GM19455 (cell line): Measurements from ENCODE around the gene FAM151B.

Experiments
- ATAC-seq: cut with Tn5 transposase; IDR thresholded peaks from one replicate; pipeline ENCODE4 v1.9.1; 2021; ENCODE audit not compliant: unreplicated experiment

Gene FAM151B

DNA sequence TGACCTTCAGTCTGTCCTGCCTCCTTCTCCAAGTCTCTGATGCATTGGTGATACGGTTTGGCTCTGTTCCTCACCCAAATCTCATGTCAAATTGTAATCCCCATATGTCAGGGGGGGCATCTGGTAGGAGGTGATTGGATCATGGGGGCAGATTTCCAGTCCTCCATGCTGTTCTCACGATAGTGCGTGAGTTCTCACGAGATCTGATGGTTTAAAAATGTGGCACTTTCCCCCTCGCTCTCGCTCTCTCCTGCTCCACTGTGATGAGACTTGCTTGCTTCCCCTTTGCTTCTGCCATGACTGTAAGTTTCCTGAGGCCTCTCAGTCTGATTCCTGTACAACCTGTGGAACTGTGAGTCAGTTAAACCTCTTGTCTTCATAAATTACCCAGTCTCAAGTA lies 96.9 kb downstream of the FAM151B start:
- no peak for ATAC-seq

DNA sequence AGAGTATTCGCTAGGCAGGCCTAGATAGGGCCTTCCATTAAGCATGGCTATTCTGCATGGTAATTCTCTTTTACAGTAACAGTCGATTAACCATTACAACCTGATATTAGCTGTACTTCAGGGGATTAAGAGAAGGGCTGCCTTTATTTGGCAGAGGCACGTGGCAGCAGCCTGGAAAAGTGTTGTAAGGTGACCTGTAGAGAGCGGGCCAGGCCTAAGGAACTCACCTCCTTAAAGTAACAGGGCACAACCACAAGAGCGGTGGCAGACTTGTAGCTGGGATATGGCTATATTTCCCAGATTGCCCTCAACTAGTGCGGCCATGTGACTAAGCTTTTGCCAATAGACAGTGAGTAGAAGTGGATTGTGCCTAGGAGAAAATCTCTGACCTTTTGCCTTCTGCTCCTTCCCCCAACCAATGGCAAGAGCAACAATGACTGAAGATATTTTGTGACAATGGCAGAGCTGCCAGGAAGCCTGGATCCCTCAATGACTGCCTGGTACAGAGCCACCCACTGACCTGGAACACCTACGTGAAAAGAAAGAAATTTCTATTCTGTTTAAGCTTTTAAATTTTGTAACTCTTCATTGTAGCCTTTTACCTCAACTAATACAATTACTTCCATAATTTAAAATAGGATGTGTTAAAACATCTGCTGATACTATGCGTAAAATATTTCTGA lies 101.1 kb downstream of the FAM151B start:
- no peak for ATAC-seq

DNA sequence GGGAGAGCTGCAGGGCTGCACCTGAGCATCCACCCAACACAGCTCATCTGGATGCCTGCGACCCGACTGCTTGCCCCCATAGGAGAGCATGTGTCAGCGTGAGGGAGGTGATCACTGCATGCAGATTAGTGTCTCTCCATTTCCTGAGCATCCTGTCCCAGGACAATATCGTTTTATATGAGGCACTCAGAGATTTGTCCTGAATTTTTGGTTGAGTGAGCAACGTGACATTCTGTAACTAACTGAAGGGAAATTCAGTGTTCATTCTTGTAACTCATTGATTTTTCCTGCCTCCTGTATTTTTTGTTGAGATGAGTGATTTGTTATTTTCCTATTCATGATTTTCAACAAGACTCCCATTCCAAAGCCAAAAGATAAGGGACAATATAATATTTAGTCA lies 102.9 kb downstream of the FAM151B start:
- no peak for ATAC-seq

DNA sequence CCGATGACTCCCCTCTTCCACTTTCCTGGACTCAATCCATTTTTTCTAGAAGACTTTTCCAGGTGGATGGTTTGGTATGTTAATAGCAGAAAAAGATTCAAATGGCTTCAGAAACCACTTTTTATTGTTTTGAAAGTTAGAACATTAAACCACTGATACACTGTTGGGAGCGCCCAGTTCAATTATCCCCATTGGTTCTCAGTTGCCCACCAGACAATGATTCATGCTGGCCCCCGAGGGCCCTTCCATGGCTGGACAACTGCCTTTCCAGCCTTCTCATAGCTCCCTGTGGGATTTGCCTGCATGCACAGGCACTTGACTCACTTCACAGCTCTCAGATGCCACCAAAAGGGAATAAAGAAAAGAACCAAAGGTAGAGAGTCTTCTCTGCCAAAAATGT lies 103.5 kb downstream of the FAM151B start:
- ATAC-seq = no peak

DNA sequence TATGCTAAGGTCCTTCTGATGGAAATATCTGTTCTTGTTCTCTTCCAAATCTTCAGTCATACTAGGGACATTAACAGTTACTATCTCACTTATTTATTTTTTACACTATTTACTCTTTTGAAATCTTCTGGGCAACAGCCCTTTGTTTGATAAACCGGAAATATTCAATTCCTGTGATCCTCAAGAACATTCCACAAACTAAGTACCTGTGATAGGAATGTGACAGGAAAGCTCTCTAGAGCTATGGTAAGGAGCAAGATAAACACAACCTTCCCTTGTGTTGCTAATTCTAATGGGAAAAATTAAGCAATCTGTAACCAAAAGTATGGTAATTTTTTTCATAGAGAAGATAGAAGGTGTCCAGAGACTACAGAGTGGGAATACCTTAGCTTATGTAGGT lies 104.2 kb downstream of the FAM151B start:
- no peak for ATAC-seq
